GM23338 (cell line): Measurements from ENCODE around the gene ERMARD.

ENCODE experiments used
- CREB1 ChIP-seq: fragments of 250-450 bp; sonication (Bioruptor Pico); IDR thresholded peaks from 2 replicates; pipeline ENCODE4 v1.5.0; 2020; ENCODE audit warnings: low read depth, mild to moderate bottlenecking, moderate library complexity
- EZH2 ChIP-seq: fragments of 200-600 bp; sonication (generic); IDR thresholded peaks from one replicate; pipeline ENCODE4 v1.8.0; 2017; ENCODE audit warnings: antibody characterized with exemption, mild to moderate bottlenecking, low read depth; ENCODE audit not compliant: unreplicated experiment
- EZH2phosphoT487 ChIP-seq: fragments of 200-600 bp; sonication (generic); IDR thresholded peaks from one replicate; pipeline ENCODE4 v1.8.1; 2018; ENCODE audit warnings: antibody characterized with exemption; ENCODE audit not compliant: unreplicated experiment
- JUNB ChIP-seq: IDR thresholded peaks from one replicate; pipeline ENCODE4 v1.6.1; 2016; ENCODE audit warnings: antibody characterized with exemption; ENCODE audit not compliant: unreplicated experiment
- NANOG ChIP-seq: IDR thresholded peaks from 2 replicates; pipeline ENCODE4 v1.6.1; 2016; ENCODE audit warnings: antibody characterized with exemption, borderline replicate concordance
- POLR2AphosphoS5 ChIP-seq: IDR thresholded peaks from 2 replicates; pipeline ENCODE4 v1.6.1; 2016; ENCODE audit warnings: antibody characterized with exemption, low read depth
- STAT1 ChIP-seq: IDR thresholded peaks from one replicate; pipeline ENCODE4 v1.6.1; 2016; ENCODE audit warnings: antibody characterized with exemption; ENCODE audit not compliant: unreplicated experiment
- ZNF114 ChIP-seq: fragments of 250-450 bp; sonication (Bioruptor Pico); IDR thresholded peaks from 2 replicates; pipeline ENCODE4 v1.5.0; 2020; ENCODE audit warnings: mild to moderate bottlenecking, moderate library complexity
- TF ChIP-seq, protein P1 (sequence below), 2 experiments: fragments of 200-600 bp in 1 of 2; sonication (generic) in 1 of 2; conservative IDR thresholded peaks; 2 replicates each; pipeline versions ENCODE4 v1.5.1 to v1.6.1; 2016 to 2017; ENCODE audit warnings: antibody characterized with exemption in 2 of 2, low read depth in 2 of 2, mild to moderate bottlenecking in 2 of 2, moderate library complexity in 1 of 2
- TF ChIP-seq, protein P2 (sequence below): IDR thresholded peaks from one replicate; pipeline ENCODE4 v1.6.1; 2018; ENCODE audit warnings: antibody characterized with exemption; ENCODE audit not compliant: unreplicated experiment

DNA sequence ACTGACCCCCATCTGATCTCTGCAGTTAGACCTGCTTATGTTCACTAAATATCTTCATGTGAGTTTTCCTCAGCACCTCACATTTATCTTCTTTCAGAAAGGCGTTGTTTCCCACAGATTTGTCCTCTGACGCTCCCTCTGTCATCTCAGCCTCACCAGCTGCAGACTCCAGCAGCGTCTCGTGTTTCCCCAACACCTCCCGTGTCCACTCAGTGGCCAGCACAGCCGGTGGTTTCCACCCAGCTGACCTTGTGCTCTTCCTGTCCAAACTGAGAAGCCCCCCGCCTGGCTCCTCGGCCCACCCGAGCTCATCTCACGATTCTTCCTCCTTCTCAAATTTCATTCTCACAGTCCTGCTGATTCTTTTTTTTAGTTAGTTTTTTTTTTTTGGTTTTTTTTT, 12.5 kb downstream of the ERMARD start:
- TF ChIP-seq POLR2AphosphoS5 (no peak), EZH2 (no peak), ZNF114 (CRISPR knock-in tag) (no peak), JUNB (no peak), NANOG (no peak), STAT1 (no peak), EZH2phosphoT487 (no peak), CREB1 (CRISPR knock-in tag) (no peak)
- TF ChIP-seq, protein P1, sequence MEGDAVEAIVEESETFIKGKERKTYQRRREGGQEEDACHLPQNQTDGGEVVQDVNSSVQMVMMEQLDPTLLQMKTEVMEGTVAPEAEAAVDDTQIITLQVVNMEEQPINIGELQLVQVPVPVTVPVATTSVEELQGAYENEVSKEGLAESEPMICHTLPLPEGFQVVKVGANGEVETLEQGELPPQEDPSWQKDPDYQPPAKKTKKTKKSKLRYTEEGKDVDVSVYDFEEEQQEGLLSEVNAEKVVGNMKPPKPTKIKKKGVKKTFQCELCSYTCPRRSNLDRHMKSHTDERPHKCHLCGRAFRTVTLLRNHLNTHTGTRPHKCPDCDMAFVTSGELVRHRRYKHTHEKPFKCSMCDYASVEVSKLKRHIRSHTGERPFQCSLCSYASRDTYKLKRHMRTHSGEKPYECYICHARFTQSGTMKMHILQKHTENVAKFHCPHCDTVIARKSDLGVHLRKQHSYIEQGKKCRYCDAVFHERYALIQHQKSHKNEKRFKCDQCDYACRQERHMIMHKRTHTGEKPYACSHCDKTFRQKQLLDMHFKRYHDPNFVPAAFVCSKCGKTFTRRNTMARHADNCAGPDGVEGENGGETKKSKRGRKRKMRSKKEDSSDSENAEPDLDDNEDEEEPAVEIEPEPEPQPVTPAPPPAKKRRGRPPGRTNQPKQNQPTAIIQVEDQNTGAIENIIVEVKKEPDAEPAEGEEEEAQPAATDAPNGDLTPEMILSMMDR (conservative IDR thresholded peaks at IDR 0.05; ENCODE audit: low read depth in 2 of 2) = no peak
- TF ChIP-seq, protein P2, sequence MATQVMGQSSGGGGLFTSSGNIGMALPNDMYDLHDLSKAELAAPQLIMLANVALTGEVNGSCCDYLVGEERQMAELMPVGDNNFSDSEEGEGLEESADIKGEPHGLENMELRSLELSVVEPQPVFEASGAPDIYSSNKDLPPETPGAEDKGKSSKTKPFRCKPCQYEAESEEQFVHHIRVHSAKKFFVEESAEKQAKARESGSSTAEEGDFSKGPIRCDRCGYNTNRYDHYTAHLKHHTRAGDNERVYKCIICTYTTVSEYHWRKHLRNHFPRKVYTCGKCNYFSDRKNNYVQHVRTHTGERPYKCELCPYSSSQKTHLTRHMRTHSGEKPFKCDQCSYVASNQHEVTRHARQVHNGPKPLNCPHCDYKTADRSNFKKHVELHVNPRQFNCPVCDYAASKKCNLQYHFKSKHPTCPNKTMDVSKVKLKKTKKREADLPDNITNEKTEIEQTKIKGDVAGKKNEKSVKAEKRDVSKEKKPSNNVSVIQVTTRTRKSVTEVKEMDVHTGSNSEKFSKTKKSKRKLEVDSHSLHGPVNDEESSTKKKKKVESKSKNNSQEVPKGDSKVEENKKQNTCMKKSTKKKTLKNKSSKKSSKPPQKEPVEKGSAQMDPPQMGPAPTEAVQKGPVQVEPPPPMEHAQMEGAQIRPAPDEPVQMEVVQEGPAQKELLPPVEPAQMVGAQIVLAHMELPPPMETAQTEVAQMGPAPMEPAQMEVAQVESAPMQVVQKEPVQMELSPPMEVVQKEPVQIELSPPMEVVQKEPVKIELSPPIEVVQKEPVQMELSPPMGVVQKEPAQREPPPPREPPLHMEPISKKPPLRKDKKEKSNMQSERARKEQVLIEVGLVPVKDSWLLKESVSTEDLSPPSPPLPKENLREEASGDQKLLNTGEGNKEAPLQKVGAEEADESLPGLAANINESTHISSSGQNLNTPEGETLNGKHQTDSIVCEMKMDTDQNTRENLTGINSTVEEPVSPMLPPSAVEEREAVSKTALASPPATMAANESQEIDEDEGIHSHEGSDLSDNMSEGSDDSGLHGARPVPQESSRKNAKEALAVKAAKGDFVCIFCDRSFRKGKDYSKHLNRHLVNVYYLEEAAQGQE = no peak
